Sciatic nerve (tissue), 2 donors: ENCODE measurements around the gene TEX261. TPM values are rescaled to one million over a fixed set of nuclear protein-coding genes. Genes with fewer than 3 reads are reported as not detected.
"Not testable (repeated sequence)": the region's sequence is repeated elsewhere in the genome, so short reads cannot be mapped to it uniquely, and the experiment has no call there.

ENCODE experiments used
- ATAC-seq: fragments of 200-7000 bp; cut with Tn5 transposase; one replicate; pipeline ENCODE4 v1.9.1; 2020; ENCODE audit warnings: mild to moderate bottlenecking, moderate library complexity
- DNase-seq: peaks from one replicate; pipeline ENCODE4 v3.0.0-alpha.2; 2020; ENCODE audit warnings: low spot score
- intact Hi-C: fragments of 100-400 bp; cut with DNase I; formaldehyde crosslinking; loops from one replicate; pipeline ENCODE4 v1.14.2; 2022
- total RNA-seq: library from RNA; stranded (reverse); fragmentation: NEBNext Ultra II Directional; extraction: Animal tissue kit (Norgen Biotek cat#: 25700); gene quantifications from one replicate; pipeline ENCODE4 v1.2.1, GENCODE V29; 2021
- donor health status: DM: no; HTN: no; CAD: no.
- donor health status: DM: no; HTN: no; CAD: no.

The TEX261 gene
- 52.7 TPM for total RNA-seq

DNA sequence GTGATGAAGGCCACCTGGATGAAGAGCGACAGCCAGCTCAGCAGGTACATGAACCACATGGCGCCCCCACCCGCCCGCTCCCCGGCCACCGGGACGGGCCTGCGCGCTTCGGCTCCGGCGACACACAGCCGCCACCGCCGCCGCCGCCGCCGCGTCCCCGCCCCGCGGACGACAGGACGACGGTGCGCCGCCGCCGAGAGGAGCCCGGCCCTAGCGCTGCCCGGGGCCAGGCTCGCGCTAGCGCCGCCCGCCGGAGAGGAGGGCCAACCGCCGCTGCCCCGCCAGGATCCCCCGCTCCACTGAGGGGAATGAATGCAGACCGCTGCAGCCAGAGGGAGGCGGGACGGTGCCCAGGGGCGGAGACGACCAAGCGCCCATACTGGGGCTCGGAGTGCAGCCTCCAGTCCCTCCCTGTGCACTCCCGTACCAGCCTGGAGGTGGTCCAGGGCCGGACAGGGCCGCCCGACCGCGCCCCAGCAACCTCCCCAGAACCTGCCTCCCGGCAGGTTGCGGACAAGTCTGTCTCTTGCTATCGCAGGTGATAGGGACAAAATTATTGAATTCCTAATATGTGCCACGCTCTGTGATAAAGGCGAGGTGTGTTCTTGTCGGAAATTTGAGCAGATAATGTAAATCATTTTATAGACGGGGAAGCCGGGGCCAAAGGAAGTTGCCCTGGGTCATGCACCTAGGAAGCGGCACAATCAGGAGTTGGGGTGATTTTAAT lies at the start of gene TEX261:
Gene TEX261, minus strand, starts transcription at position 175 of the 727 bp plus-strand sequence. Its CDS starts 116 bp downstream, at position 59.
- intact Hi-C loops = no loop called here
- DNase-seq (peak; percentile 91), ATAC-seq (peak; percentile 98)

GRCh38 chr2:71043531-71044407 lies 49.1 kb upstream of the TEX261 start:
- intact Hi-C loops = no loop called here
- ATAC-seq = no peak

GRCh38 chr2:71042287-71042686 lies 47.6 kb upstream of the TEX261 start:
- intact Hi-C loops = no loop called here
- DNase-seq (no peak), ATAC-seq (no peak)

More at GRCh38 chr2:71043531-71044407, 49.1 kb upstream of the TEX261 start:
- DNase-seq = no peak

- intact Hi-C loops, ATAC-seq, DNase-seq: not testable (repeated sequence)
Measured at GRCh38 chr2:71036296-71036695, 41.6 kb upstream of the TEX261 start.

DNA sequence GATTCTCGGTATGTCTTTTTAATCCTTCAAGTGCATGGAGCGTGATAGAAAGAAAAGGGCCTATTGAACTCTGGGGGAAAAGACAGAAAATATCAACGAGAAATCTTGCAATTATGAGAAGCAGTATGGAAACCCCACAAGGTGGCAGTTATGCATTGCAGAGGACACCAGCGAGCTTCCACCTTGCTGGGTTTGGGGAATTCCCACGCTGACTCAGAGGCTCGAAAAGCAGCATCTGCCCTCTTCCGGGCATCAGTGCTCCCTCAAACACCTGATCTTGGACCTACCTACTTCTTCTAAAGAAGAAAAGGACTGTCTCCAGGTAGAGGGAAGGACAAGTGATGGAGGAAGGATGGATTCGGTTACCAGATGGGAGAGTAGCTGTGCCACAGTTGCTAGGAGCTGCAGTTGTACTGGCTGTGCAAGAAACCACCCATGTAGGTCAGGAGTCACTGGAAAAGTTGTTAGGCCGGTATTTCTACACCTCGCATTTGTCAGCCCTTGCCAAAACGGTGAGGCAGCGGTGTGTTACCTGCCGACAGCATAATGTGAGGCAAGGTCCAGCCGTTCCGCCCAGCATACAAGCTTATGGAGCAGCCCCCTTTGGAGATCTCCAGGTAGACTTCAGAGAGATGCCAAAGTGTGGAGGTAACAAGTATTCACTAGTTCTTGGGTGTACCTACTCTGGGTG lies 29.0 kb upstream of the TEX261 start:
- intact Hi-C loops, DNase-seq, ATAC-seq: not testable (repeated sequence)

DNA sequence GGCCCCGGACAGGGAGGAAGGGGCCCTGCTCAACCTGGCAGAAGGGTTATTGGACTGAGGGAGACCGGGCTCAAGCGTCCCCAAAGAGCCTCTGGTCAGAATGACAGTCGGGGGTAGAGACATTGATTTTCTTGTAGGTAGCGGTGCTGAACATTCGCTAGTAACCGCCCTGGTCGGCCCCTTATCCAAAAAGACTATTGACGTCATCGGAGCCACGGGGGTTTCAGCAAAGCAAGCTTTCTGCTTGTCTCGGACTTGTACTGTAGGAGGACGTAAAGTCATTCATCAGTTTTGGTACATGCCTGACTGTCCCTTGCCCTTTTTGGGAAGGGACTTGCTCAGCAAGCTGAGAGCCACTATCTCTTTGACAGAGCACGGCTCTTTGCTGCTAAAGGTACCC lies 26.7 kb upstream of the TEX261 start:
- DNase-seq, intact Hi-C loops, ATAC-seq: not testable (repeated sequence)

DNA sequence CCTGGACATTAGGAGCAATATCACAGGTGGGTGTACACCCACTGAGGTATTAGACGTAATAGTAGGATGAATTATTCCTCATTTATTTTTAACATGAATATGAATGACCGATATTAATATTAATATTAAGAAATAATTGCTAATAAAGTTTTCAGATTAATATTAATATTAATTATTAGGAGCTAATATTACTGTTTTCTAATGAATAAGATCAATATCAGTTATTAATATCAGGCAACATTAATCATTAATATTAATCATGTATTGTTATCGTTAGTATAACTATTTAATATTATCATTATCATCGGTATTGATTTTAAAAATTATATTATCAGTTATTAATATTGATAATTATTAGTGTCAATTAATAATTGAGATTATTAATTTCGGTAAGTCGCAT lies 25.3 kb upstream of the TEX261 start:
- DNase-seq, intact Hi-C loops, ATAC-seq: not testable (repeated sequence)

GRCh38 chr2:71018625-71019024 lies 24.0 kb upstream of the TEX261 start:
- DNase-seq = no peak
- intact Hi-C loops = no loop called here
- no peak for ATAC-seq

DNA sequence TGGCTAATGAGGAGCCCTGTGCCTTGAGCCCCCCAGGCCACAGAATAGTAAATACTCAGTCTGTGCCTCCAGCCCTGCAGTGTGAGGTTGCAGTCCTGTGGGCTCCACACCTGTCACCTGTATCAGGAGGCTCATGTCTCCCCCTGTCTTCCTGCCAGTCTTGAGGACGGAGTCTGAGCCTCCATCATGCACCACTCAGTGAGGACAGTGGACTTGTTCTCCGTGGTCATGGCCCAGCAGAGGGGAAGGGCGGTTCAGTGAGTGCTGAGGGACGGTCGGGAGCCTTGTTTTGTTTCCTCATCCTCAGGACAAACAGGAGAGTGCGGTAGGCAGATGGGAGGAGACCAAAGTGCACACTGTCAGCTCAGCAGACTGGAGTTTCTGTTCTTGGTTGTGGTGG lies 17.1 kb upstream of the TEX261 start:
- DNase-seq, ATAC-seq, intact Hi-C loops: not testable (repeated sequence)

GRCh38 chr2:71008342-71008741 lies 13.7 kb upstream of the TEX261 start:
- ATAC-seq (no peak), DNase-seq (no peak)
- intact Hi-C loops = no loop called here

DNA sequence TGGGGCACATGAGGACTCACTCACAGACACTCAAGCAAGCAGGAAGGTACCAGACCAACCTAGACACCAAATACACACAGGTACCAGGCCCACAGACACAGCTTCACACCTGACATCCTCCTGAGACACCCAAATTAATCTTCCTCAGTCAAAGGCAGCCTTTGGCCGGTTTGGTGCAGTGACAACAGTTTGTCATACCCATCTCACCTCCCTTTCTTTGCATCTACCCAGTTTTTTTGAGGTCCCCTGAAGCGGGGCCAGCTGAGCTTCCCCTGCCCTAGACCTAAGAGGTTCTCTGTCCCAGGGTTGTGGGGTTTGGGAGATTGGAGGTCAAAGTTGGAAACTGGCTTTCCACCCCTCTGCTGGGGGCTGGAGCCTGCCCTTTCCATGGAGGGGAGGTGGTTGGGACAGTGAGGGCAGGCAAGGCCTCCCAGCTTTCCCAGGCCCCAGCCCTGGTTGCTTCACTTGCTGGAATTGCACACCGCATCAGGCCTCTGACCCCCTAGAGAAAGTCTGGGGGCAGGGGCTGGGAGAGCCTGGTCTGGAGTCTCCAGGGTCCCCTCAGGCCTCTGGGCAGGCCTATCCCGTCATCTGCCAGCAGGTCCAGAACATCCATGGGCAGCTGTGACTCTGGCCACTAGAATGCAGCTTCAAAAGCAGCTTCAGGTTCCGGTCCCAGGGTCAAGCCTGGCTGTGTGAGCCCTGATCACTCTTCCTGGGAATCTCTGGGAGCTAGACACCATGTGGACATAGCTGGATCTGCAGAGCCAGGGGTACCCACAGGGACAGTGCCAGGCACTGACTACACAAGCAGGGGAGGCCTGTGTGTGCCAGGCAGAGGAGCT lies 12.5 kb upstream of the TEX261 start:
- intact Hi-C loops = no loop called here
- no peak for DNase-seq
- no peak for ATAC-seq

GRCh38 chr2:71006323-71006722 lies 11.7 kb upstream of the TEX261 start:
- intact Hi-C loops = no loop called here
- ATAC-seq = no peak
- no peak for DNase-seq

DNA sequence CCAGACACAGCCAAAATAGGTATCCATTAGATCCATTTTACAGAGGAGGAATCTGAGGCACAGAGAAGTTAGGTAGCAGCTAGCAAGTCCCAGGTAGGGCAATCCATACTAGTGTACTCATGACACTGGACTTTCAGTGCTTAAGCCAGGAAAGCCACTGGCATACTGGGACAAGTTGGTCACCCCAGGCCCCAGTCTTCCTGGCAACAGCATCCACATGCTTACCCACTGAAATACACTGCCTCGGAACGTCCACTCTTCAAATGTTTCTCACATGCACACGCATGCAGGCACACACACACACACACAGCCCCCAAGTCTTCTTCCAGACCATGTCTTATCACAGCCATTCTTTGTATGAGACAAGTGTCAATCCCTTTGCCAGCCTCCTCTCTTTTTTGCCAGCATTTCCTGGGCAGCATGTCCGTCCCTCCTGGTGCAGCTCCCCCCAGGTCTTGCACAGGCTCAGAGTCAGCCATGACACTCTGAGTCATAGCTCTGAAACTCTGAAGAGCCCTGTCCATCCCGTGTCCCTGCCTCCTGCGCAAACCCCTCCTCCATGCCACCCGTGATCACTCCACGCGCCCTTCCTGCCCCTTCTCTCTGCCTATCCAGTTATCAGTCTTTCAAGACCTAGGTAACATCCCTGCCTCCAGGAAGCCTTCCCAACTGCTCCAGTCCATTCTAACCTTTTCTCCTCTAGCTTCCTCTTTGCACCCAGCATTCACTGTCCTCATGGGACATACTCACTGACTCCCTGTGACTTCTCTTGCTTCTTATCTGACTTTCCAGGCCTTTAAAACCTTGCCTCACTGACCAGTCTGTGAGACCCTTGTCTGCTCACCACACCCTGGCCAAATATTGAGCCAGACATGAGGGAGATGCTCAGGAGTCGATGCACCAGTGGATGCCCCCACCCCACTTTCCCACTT lies 10.9 kb upstream of the TEX261 start:
- intact Hi-C loops = no loop called here
- no peak for DNase-seq
- no peak for ATAC-seq

DNA sequence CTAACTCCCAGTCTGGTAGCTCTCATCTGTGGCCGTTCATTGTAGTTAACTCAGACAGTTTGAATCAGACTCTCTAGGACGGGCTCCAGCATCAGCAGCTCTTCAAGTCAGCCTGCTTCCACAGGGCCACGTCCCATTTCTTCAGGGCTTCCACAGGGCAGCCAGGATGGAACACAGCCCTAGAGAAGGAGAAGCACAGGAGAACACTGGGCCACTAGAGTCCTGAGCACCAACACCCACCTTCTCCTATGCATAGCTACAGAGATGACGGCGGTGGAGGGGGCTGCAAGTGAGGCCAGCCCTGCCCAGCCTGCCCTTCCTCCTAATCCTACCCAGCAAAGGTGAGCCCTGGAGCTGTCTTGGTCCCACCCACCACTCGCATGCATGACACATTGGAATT lies 10.2 kb upstream of the TEX261 start:
- no peak for DNase-seq
- intact Hi-C loops = no loop called here
- no peak for ATAC-seq

DNA sequence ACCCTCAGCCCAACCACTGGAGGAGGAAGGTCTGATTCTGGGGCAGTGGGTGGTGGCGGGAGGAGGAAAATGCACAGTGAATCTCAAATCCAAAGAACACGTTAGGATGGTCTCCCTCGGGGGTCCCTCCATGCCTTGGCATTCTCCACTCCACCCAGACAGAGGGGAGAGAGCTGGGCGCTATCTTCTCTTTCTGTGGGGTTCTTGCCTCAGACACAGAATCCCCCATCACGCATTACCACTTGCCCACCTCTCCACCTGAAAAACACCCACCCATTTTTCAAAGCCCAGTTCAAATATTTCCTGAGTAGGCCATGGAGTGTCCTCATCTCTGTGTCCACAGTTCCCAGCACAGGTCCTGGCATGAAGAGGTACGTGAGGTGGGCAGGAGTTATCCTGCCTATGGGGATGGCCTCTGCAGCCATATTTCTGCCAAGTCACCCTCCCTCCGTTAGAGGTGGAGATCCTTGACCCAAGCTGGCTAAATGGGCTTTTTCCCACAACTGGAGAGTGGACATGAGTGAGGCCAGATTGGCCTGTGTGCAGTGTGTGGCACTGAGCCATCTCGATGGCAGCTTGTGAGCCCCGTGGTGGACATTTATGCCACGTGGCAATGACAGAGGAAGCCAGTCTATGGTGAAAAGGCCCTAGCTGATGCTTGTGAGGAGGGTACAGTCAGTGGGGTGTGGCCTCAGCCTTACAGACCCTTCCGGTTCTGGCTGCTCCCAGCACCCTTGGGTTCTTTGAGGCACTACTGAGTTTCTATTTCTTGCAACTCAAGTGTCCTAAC lies 9.5 kb upstream of the TEX261 start:
- intact Hi-C loops = no loop called here
- DNase-seq = peak; percentile 31

GRCh38 chr2:71003396-71003795 lies 8.7 kb upstream of the TEX261 start:
- no peak for DNase-seq
- ATAC-seq = no peak
- intact Hi-C loops = no loop called here

More for the DNA sequence above, 9.5 kb upstream of the TEX261 start:
- ATAC-seq = no peak
